Activated naive CD4-positive, alpha-beta T cell treated with Interleukin-2 at 50 U/mL for 16 hours (primary cell): ENCODE measurements around the gene GPR45.
A peak's percentile ranks its signal among the peaks of the same experiment; 100 is the strongest.

ENCODE experiments used
- DNase-seq: peaks from one replicate; pipeline ENCODE4 v3.0.0-alpha.2; 2020

The GPR45 gene

DNA sequence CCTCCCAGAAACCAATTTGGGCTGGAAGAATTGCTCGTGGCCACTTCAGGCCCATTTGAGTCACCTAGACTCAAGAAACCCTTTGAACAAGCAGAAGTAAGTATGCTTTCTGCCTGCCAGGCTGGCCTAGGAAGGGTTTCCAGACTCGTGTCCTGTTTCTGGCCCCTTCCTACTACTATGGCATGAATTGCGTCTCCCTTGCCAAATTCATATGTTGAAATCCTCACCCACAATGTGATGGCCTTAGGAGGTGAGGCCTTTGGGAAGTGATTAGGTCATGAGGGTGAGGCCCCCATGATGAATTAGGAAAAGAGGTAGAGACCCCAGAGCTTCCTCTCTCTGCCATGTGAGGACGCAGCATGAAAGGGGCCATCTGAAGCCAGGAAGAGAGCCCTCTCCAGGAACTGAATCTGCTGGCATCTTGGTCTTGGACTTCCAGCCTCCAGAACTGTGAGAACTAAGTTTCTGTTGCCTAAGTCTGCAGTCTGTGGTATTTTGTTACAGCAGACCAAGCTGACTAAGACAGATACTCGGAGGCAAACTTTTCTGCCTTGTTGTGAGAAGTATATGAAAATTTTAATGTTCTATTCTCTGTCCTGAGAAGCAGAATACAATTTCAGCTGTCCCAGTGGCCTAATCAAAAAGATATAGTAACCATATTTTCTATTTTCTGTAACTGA lies 13.1 kb downstream of the GPR45 start:
- DNase-seq, result no peak

DNA sequence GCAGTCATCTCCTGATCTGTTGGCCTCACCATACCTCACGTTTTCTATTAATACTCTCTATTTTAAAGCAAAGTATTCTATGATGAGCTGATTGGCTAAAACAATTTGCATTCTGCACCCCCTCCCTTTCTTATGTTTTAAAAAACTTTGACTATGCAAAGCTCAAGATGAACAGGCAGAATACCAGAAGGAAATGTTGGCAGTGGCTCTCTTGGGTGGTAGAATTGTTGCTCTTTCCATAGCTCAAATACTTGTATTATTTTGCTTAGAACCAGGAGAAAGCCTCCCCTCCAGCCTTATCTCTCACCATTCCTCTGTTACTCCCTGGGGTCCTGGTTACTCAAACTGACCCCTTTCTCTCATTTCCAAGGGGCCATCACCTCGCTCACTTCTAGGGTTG lies 14.4 kb downstream of the GPR45 start:
- no peak for DNase-seq

DNA sequence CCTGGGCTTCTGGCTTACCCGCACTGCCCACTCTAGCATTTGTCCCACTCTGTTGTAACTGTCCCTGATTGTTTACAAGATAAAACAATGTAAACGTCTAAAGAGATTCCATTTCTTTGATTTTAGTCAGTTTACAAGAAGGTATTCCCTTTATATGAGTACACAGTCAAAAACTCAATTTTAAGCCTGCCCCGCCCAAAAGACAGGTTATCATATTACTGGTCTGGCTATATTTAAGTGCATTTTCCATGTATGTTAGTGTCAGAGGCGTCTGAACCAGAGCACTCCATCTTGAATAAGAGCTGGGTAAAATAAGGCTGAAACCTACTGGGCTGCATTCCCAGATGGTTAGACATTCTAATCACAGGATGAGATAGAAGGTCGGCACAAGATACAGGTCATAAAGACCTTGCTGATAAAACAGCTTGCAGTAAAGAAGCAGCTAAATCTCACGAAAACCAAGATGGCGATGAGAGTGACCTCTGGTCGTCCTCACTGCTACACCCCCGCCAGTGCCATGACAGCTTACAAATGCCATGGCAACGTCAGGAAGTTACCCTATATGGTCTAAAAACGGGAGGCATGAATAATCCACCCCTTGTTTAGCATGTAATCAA lies 15.0 kb downstream of the GPR45 start:
- DNase-seq, result no peak

DNA sequence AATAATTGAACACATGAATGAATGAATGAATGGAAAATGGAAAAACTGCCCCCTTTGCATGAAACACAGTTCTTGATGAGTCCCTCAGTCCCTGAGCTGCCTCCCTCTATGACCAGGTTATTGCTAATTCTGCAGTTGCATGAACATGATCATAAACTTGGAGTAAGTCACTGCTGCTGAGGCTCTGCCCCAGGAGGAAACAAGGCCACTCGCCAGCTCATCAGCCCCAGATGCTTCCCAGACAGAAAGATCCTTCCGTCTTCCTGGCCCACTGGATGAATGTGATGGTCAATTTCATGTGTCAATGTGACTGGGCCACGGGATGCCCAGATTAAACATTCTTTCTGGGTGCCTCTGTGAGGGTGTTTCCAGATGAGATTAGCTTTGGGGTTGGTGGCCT lies 16.4 kb downstream of the GPR45 start:
- no peak for DNase-seq

DNA sequence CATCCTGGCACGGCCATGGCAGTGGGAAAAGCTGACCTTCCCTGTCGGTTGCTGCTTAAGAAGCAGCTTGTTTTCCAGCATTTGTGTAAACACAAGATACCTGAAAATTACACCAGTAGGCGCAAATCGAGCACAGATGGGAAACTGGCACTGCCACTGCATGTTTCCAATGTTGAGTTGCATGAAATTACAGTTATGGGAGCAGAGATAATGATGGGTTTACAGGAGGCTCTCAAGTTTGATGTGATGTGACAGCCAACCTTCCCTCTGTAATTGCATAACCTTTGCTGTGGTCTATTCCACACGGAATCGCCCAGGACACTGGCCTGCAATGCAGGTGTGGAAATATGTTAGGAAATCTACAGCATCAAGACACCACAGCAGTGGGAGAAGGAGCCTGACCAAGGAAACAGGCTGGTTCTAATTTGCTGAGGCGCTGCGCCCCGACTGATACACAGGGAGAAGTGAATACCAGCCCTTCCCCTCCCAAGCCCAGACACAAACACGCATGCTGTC lies 17.4 kb downstream of the GPR45 start:
- no peak for DNase-seq

DNA sequence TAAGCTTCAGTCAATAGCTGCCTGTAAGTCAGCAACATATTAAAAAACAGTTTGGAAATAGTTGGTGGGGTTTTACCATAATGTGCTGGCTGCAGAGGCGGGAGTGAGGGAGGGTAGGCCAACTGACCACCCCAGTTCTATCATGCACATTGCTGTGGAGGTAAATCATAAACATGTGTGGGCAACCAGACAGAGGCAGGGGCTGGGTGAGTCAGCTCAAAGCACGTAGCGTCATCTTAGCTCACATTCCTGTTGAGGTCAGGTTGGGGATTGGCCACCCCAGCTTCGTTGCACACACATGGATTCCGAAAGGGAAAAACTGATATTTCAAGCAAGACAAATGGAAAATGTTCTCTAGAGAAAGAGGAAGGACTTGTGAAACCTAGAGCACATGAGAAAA lies 19.5 kb downstream of the GPR45 start:
- no peak for DNase-seq

DNA sequence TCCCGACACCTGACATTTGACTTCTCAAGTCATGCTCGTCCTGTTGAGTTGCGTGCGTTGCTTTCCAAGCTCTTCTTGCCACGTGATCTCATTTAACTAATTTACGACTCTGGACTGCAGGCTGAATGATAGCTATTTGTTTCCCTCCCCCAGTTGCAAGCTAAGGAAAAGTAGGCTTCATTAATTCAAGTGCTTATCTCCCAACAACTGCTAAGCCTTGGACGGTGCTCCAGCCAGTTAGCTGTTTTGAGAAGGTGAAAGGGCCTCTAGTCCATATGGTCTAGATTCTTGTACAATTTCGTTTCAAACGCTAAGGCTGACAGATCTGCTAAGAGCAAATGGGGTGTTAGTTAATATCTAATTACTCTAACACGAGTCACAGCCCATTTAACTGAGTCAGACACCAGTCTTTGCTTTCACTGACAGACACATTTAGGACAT lies 21.1 kb downstream of the GPR45 start:
- no peak for DNase-seq

DNA sequence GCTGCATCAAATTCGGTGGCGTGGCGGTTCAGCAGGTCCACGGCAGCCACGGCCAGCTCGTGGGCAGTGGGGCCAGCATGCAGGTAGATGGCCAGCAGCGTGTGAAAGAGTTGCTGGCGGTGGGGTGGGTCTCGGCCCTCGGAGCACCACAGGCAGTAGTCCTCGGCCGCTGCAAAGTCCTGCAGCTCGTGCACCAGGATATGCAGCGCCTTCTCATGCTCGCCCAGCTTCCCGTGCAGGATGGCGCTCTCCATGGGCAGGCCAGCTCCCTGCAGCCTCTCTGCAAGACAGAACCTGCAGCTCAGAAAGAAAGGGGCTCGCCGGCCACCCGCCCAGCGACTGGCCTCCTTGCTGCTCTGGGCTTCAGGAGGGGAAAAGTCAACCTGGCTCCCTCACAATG lies 27.9 kb downstream of the GPR45 start:
- DNase-seq, result no peak

DNA sequence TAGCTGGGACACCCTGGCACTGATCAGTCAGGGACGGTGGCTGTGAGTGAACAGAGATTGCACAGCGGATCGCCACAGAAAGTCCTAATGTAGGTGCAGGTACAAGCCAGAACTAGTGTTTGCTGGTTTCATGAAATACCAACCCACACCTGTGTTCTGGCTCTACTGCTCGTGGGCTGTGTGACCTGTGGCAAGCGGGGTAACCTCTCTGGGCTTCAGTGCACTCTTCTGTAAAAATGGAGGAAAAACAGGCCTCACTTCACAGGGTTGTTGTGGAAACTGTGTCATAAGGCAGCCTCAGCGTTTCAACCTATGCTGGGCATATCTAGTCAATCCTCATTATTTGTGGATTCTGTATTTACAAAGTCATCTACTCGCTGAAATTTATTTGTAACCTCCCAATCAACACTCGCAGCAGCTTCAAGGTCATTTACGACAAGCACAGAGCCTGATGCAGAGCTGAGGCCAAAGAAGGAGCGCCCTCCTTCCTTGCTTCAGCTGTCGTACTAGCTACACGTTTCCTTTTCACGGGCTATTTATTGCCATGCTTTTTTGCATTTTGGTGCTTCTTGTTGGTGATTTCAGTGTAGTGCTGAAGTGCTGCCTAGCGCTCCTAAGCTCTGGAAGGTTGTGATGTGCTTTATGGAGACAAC lies 30.0 kb downstream of the GPR45 start:
- no peak for DNase-seq

DNA sequence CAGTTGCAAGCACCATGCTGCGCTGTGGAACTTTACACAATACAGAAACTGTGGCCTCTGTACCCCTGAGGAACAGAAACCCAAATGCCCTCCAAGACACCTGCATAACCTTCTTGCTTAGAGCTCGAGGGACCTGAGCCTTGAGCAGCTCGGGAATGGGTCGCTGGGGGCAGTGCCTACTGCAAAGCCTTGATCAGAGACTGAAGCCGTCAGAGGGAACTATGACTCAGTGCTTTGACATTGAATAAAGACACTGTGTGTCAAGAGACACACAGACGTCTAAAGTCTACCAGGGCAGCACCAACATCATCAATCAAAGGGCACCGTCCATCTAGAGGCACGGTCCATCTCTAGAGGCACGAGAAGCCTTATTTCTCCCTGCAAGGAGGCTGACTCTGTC lies 30.6 kb downstream of the GPR45 start:
- DNase-seq, result no peak

DNA sequence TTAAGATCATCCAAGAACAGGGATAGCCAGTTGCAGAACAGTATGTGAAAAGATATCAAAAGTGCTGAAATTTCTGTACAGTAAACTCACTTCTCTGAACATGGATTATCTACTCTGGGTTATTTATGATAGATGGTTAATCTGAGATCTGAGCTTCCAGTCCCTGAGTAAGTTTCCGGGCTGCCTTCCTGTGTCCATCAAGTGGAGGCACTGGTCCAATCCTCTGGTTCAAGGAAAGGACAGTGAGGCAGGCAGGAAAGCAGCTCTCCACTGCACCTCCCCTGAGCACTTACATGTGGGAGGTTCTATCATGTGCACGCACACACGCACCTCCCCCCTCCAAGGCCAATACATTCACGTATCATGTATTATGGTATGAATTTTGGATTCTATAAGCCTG lies 32.5 kb downstream of the GPR45 start:
- no peak for DNase-seq

DNA sequence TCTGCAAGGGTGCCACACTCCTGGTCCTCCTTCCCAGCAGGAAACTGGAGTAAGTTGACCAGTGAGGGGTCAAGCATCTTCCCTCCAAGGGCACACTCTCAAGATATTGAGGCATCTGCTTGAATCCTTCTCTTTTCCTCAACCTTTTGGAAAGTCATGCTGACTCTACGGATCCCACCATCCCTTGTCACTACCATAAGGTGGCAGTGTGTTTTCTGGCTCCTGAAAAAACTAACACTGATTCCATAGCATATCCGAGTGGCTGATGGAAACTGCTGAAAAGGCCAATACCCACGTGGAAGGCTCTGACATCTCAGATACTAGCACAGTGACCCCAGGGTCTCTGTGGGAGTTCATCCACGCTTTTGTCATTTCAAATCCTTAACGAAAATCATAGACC lies 37.1 kb downstream of the GPR45 start:
- DNase-seq, result no peak

DNA sequence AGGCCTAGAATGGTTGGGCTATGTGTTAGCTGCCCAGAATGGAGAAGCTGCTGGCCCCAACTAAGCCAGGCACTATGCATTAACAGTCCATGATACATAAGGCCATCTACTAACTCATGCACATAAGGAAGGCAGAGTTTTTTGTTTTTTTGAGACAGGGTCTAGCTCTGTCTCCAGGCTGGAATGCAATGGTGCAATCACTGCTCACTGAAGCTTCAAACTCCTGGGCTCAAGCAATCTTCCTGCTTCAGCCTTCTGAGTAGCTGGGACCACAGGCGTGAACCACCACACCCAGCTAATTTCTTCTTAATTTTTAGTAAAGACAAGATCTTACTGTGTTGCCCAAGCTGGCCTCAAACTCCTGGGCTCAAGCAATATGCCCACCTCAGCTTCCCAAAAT lies 37.6 kb downstream of the GPR45 start:
- DNase-seq, result no peak

DNA sequence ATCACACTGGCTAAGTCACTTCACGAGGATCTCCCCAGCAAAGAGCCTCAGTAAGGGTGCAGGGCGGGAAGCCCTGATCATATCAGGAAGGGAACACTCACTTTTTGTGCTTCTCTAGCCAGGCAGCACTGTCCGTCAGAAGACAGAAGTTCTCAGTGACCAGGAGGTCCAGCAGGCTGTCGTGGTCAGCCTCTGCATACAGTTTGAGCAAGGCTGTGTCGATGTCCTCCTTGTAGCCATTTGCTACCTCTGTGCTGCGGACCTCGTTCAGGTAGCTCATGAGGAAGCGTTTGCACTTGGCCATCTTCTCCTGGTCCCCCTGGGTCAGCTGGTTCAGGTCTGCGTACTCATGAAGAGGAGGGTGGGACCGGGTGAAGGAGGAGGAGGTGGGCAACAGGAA lies 38.7 kb downstream of the GPR45 start:
- no peak for DNase-seq

DNA sequence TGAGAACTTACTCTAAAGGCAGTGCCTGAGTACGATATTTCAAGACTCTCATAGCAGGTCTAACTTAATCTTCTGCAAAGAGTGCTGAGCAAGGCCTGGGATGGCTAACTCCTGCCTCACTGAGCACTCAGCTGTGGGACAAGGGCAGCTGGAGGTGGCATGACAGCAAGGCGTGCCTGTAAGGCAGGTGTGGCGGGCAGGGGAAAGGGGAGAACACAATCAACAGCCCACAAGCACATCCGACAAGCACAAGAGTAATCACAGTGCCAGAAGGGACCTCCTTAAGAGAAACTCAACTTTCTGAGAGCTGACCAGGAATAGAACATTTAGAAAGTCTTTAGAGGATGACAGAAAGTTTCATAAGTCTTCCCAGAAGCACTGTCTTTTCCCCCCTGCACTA lies 42.0 kb downstream of the GPR45 start:
- DNase-seq, result no peak

DNA sequence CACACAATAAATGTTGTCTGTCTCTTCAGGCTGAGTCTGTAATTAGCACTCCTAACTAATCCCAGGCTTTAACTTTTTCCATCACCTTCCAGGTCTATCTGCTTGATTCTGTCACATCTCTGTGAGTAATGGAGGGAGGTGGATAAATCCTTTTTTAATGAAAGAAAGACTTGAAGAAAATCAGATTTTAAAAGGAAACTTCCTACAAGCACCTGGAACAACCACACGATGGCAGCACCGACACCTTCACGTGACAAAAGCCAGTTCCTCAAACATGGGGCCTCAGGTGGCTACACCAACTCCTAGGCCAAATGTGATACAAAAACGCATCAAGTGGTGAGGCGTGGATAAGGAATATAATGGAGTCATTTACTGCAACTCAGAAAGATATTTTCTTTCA lies 46.1 kb downstream of the GPR45 start:
- peak; percentile 10 for DNase-seq

DNA sequence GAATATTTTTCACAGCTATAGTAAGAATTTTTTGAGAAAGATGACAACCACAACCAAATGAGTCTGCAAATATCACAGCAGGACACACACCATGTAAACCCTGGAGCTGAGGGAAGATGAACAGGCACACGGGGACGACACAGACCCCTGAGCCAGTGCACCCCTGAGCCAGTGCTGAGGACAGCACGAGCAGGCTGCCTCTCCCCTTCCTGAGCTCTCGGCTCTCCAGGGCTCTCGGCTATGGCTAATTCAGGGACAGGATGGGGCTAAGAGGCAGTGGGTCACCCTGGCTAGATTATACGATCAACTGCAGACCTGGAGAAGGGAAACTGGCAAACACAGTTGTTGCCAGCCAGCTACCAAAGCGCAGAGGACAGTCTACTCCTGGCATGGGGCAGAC lies 46.6 kb downstream of the GPR45 start:
- DNase-seq, result no peak

DNA sequence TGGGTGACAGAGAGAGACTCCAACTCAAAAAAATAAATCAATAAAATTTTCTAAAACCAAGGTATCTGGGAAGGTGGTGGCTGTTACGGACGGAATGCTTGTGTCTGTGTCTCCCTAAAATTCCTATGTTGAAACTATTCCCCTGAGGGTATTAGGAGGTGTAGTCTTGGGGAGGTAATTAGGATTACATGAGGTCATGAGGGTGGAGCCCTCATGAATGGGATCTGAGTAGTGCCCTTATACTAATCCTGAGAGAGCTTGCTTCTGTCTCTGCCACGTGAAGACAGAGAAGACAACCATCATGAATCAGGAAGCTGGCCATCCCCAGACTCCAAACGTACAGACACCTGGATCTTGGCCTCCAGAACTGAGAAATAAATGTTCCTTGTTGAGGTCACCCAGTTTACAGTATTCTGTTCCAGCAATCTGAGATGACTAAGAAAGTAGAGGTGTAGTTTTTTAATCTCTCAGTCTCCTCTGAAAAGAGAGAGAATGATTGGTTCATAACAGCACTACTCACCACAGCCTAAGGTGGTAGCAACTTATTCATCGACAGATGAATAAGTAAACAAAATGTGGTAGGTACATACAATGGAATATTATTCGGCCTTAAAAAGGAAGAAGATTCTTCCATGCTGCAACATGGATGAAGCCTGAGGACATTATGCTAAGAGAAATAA lies 49.6 kb downstream of the GPR45 start:
- DNase-seq, result no peak

DNA sequence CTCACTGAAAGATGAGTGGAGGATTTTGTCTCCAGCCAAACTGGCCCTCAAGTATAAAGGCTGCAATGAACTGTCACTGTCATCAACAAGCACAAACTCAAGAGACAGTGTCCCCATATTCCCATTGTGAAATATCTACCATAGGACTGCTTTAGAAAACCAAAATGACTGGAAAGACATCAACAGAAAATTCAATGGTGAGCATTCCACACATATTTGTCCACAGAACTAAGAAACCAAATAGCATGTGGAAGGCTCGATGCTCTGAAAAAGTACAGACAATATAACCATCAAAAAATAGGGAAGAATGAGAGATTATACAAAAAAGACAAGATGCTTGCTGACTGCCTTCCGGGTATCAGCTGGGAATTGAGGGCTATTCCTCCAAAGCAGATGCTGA lies 50.4 kb downstream of the GPR45 start:
- no peak for DNase-seq
